Thymus (tissue), 2 donors: ENCODE results near the gene FRG2B. TPM values are rescaled to one million over a fixed set of nuclear protein-coding genes. Genes with fewer than 3 reads are reported as not detected.

Source experiments
- polyA plus RNA-seq: library from polyadenylated mRNA; stranded (reverse); fragments of 200-250 nt; gene quantifications from one replicate; pipeline ENCODE4 v1.2.3, GENCODE V29; 2013
- total RNA-seq: library from RNA; stranded (reverse); fragments of 120-200 nt; gene quantifications from one replicate; pipeline ENCODE4 v1.2.4, GENCODE V29; 2013
- donor health status: healthy.

FRG2B gene
- total and polyA plus RNA-seq, 2 donors: not detected

Other genes starting within 250 kb of the FRG2B start
- gene PAOX, start 247.5 kb downstream of the FRG2B start, total RNA-seq: 2.9 TPM
- 6.5 TPM for gene PAOX, start 247.5 kb downstream of the FRG2B start, polyA plus RNA-seq
- gene MTG1, start 232.6 kb downstream of the FRG2B start, total RNA-seq: 22.7 TPM
- gene MTG1, start 232.6 kb downstream of the FRG2B start, polyA plus RNA-seq: 59.4 TPM
- gene SPRN, start 202.2 kb downstream of the FRG2B start, total RNA-seq: 0.05 TPM
- 0.46 TPM for gene SPRN, start 202.2 kb downstream of the FRG2B start, polyA plus RNA-seq
- 0.94 TPM for gene SCART1, start 172.8 kb downstream of the FRG2B start, total RNA-seq
- gene SCART1, start 172.8 kb downstream of the FRG2B start, polyA plus RNA-seq: 1.6 TPM
- gene CYP2E1, start 99.4 kb downstream of the FRG2B start, total RNA-seq: 3.4 TPM
- gene CYP2E1, start 99.4 kb downstream of the FRG2B start, polyA plus RNA-seq: 2.6 TPM
- gene SYCE1, start 61.2 kb downstream of the FRG2B start, total RNA-seq: not detected
- gene SYCE1, start 61.2 kb downstream of the FRG2B start, polyA plus RNA-seq: 0.41 TPM